Tibial nerve (tissue), 4 donors: ENCODE data around the gene HCRT. TPM values are rescaled to one million over a fixed set of nuclear protein-coding genes. Genes with fewer than 3 reads are reported as not detected.

ENCODE experiments used
- DNase-seq, 2 donors: peaks; one replicate each; pipeline ENCODE4 v3.0.0-alpha.2; 2019; ENCODE audit warnings: low spot score in 2 of 2
- H3K27ac ChIP-seq, 4 donors: fragments of 200-600 bp; sonication (generic) in 3 of 4; one replicate each; pipeline ENCODE4 v1.5.1; 2017 to 2019; ENCODE audit warnings: mild to moderate bottlenecking in 1 of 4
- H3K27me3 ChIP-seq, 2 donors: fragments of 200-600 bp; sonication (generic) in 1 of 2; one replicate each; pipeline versions ENCODE4 v1.5.1 to v1.6.0; 2017 to 2019
- H3K36me3 ChIP-seq, 3 donors: fragments of 200-600 bp; sonication (generic); one replicate each; pipeline ENCODE4 v1.5.1; 2018 to 2019
- H3K4me1 ChIP-seq, 4 donors: fragments of 200-600 bp; sonication (generic) in 3 of 4; one replicate each; pipeline ENCODE4 v1.5.1; 2017 to 2019
- H3K4me3 ChIP-seq, 4 donors: fragments of 200-600 bp; sonication (generic) in 3 of 4; one replicate each; pipeline ENCODE4 v1.5.1; 2017 to 2019; ENCODE audit warnings: mild to moderate bottlenecking in 1 of 4, moderate library complexity in 1 of 4
- H3K9me3 ChIP-seq, 4 donors: fragments of 200-600 bp; sonication (generic) in 3 of 4; one replicate each; pipeline ENCODE4 v1.5.1; 2017 to 2019
- CTCF ChIP-seq, 5 experiments: fragments of 200-600 bp in 3 of 5; fragments of 450-650 bp in 2 of 5; sonication (generic) in 3 of 5; IDR thresholded peaks; one replicate each; pipeline ENCODE4 v1.5.1; 2016 to 2019; ENCODE audit warnings: antibody characterized with exemption in 5 of 5, mild to moderate bottlenecking in 3 of 5, moderate library complexity in 2 of 5
- EP300 ChIP-seq, 2 donors: sonication (generic); formaldehyde crosslinking; IDR thresholded peaks; one replicate each; pipeline ENCODE4 v1.6.1; 2017; ENCODE audit warnings: antibody characterized with exemption in 2 of 2, mild to moderate bottlenecking in 1 of 2
- POLR2A ChIP-seq, 2 donors: fragments of 450-650 bp; IDR thresholded peaks; one replicate each; pipeline ENCODE4 v1.6.1; 2017; ENCODE audit warnings: antibody characterized with exemption in 2 of 2, mild to moderate bottlenecking in 2 of 2, moderate library complexity in 2 of 2
- WGBS, 2 donors: methylation state at CpG; one replicate each; pipeline ENCODE4 v1.1.5; 2018; 5-methylcytosine and 5-hydroxymethylcytosine counted together
- total RNA-seq, 4 donors: library from RNA; depleted of rRNA; stranded (reverse); fragments of >200 nt; gene quantifications; one replicate each; pipeline ENCODE4 v1.1.0, GENCODE V29; 2016

HCRT gene
- total RNA-seq, 4 donors from 2014 or later = not detected

DNA sequence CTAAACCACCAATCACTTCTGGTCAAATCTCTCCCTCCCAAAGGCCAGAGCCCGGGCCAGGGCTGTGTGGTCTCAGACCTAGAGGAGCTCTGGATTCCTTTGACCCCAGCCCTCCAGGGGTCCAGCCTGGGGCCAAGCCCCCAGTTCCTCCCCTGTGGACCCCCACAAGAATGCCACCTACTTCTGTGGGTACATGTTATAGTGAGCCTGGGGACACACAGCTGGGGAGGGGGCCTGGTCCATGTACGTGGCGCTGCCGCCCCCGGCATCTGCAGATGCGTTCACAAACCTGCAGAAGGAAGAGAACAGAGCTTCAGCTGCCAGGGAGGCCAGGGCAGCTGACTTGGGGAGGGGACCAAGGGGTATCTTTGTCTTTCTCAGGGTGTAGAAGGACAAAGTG is 16.9 kb upstream of the HCRT start:
- Histone ChIP-seq H3K27me3 (no peaks in the 10 kb centered on the region), H3K36me3 (peaks cover 4 to 81% (median 7%) of the 10 kb centered on the region in 3 donors), H3K27ac (no peak overlapping the region), H3K9me3 (no peaks in the 10 kb centered on the region), H3K4me3 (no peak overlapping the region), H3K4me1 (no peaks in the 10 kb centered on the region)
- WGBS, 2 donors = 91 to 95% methylated on average over 6 of the region's 6 CpGs
- DNase-seq = no peak
- no peak for TF ChIP-seq POLR2A (IDR thresholded peaks at IDR 0.05)
- no peak for TF ChIP-seq EP300 (IDR thresholded peaks at IDR 0.05)
- no peak for TF ChIP-seq CTCF (IDR thresholded peaks at IDR 0.05)

- Histone ChIP-seq H3K9me3 (no peaks in the 10 kb centered on the region), H3K27ac (no peak overlapping the region), H3K4me1 (no peaks in the 10 kb centered on the region), H3K36me3 (peaks cover 4 to 73% (median 7%) of the 10 kb centered on the region in 3 donors), H3K27me3 (no peaks in the 10 kb centered on the region), H3K4me3 (no peak overlapping the region)
- WGBS, 2 donors = 87 to 92% methylated on average over 10 of the region's 10 CpGs
- no peak for DNase-seq
- TF ChIP-seq CTCF (IDR thresholded peaks at IDR 0.05) = no peak
- TF ChIP-seq EP300 (IDR thresholded peaks at IDR 0.05) = no peak
Measured at GRCh38 chr17:42201458-42201772, 16.2 kb upstream of the HCRT start.

GRCh38 chr17:42200706-42201457 is 15.6 kb upstream of the HCRT start:
- 76 to 79% methylated on average over 14 of the region's 14 CpGs for WGBS, 2 donors
- TF ChIP-seq POLR2A (IDR thresholded peaks at IDR 0.05) = no peak
- no peak for TF ChIP-seq CTCF (IDR thresholded peaks at IDR 0.05)
- TF ChIP-seq EP300 (IDR thresholded peaks at IDR 0.05) = no peak
- no peak overlapping the region for H3K27ac ChIP-seq
- no peaks in the 10 kb centered on the region for H3K27me3 ChIP-seq
- H3K36me3 ChIP-seq = peaks cover 4 to 68% (median 7%) of the 10 kb centered on the region in 3 donors
- DNase-seq = no peak
- no peak overlapping the region for H3K4me3 ChIP-seq
- no peaks in the 10 kb centered on the region for H3K9me3 ChIP-seq
- H3K4me1 ChIP-seq = no peaks in the 10 kb centered on the region

GRCh38 chr17:42199416-42200011 is 14.3 kb upstream of the HCRT start:
- peaks cover 0 to 2% (median 1%) of the 10 kb centered on the region in 4 donors for H3K4me1 ChIP-seq
- H3K36me3 ChIP-seq = peaks cover 4 to 54% (median 5%) of the 10 kb centered on the region in 3 donors
- no peaks in the 10 kb centered on the region for H3K9me3 ChIP-seq
- H3K27me3 ChIP-seq = no peaks in the 10 kb centered on the region
- 74 to 78% methylated on average over 12 of the region's 12 CpGs for WGBS, 2 donors
- DNase-seq = no peak
- TF ChIP-seq EP300 (IDR thresholded peaks at IDR 0.05) (no peak), POLR2A (IDR thresholded peaks at IDR 0.05) (no peak), CTCF (IDR thresholded peaks at IDR 0.05) (no peak)
- H3K27ac ChIP-seq = peak overlapping the region in 2 of 4 donors; percentile 29 to 52
- H3K4me3 ChIP-seq = no peak overlapping the region

- H3K4me3 ChIP-seq = no peak overlapping the region
- no peaks in the 10 kb centered on the region for H3K27me3 ChIP-seq
- no peak for DNase-seq
- peaks cover 0 to 4% (median 2%) of the 10 kb centered on the region in 4 donors for H3K4me1 ChIP-seq
- H3K27ac ChIP-seq = peak overlapping the region in 3 of 4 donors; percentile 29 to 57 (median 37)
- WGBS, 2 donors = 67 to 75% methylated on average over 4 of the region's 4 CpGs
- H3K9me3 ChIP-seq = no peaks in the 10 kb centered on the region
- H3K36me3 ChIP-seq = peaks cover 0 to 48% (median 4%) of the 10 kb centered on the region in 3 donors
- no peak for TF ChIP-seq POLR2A (IDR thresholded peaks at IDR 0.05)
- no peak for TF ChIP-seq CTCF (IDR thresholded peaks at IDR 0.05)
- TF ChIP-seq EP300 (IDR thresholded peaks at IDR 0.05) = peak in 1 of 2 donors; percentile 43
Measured at GRCh38 chr17:42198897-42199296, 13.6 kb upstream of the HCRT start.
